Fibroblast of mammary gland (primary cell): ENCODE results near the gene PLEK.

ENCODE experiments used
- DNase-seq: peaks from one replicate; pipeline ENCODE4 v3.0.0-alpha.2; 2010; ENCODE audit warnings: low read depth
- H3K4me3 ChIP-seq: 2 replicates; pipeline ENCODE4 v1.5.1; 2011; ENCODE audit warnings: low read depth, mild to moderate bottlenecking, low read length, moderate library complexity; ENCODE audit not compliant: control insufficient read depth
- TF ChIP-seq, protein P1 (sequence below): conservative IDR thresholded peaks from 2 replicates; pipeline ENCODE4 v1.5.1; 2011; ENCODE audit warnings: low read depth, low read length, inconsistent platforms; ENCODE audit not compliant: control insufficient read depth, insufficient read depth

The PLEK gene

DNA sequence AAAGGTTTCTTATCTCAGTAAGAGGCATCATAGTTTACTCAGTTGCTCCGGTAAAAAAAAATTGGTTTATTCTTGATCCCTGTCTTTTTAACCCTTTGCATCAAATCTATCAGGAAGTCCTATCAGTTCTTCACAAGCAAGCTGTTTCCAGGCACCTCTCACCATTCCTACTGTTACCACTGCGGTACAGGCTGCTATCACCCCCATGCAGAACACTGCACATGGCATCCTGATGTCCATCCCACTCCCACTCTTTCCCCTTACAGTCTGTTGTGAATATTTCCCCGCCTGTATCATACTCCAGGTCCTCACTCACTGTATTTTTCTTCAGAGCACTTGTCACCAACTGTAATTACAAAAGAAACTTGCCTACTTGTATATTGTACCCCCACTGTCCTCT, 40.0 kb upstream of the PLEK start:
- DNase-seq = no peak
- TF ChIP-seq, protein P1, sequence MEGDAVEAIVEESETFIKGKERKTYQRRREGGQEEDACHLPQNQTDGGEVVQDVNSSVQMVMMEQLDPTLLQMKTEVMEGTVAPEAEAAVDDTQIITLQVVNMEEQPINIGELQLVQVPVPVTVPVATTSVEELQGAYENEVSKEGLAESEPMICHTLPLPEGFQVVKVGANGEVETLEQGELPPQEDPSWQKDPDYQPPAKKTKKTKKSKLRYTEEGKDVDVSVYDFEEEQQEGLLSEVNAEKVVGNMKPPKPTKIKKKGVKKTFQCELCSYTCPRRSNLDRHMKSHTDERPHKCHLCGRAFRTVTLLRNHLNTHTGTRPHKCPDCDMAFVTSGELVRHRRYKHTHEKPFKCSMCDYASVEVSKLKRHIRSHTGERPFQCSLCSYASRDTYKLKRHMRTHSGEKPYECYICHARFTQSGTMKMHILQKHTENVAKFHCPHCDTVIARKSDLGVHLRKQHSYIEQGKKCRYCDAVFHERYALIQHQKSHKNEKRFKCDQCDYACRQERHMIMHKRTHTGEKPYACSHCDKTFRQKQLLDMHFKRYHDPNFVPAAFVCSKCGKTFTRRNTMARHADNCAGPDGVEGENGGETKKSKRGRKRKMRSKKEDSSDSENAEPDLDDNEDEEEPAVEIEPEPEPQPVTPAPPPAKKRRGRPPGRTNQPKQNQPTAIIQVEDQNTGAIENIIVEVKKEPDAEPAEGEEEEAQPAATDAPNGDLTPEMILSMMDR = no peak

DNA sequence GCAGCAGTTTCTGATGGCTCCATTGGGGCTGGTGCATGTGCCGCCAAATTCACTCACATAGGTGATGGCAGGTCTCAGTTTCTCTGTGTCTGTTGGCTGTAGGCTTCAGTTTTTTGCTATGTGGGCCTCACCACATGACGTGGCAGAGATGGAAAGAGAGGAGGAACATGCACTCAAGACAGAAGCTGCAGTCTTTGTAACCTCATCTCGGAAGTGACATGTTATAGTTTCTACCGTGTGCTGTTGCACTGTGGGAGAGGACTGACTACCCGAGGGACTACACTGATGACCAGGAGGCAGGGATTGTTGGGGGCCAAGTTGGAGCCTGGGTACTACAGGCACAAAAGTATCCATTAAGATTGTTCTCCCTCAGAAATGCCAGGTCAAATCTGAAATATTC, 36.2 kb upstream of the PLEK start:
- TF ChIP-seq, protein P1 = no peak
- H3K4me3 ChIP-seq = no peak overlapping the region
- DNase-seq = no peak

More for the DNA sequence above, 40.0 kb upstream of the PLEK start:
- H3K4me3 ChIP-seq = no peak overlapping the region

DNA sequence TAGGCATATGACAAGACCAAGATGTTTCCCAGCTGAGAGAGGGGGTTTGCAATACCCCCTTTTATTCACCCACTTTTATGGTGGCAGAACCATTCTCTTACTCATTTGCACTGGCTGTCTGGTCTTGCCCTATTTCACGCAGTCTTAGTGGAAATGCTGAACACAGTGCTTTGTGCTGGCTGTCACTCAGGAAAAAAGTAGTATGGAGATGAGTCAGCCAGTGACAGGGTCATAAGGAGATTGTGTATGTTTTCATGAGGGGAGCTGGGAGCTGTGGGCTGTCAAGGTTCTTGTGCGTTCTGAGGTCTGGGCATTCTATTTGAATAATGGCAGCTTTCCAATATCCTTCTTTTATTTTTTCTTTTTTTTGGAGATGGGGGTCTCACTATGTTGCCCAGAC, 34.4 kb upstream of the PLEK start:
- DNase-seq = peak; percentile 25
- TF ChIP-seq, protein P1 = no peak
- H3K4me3 ChIP-seq = no peak overlapping the region

- H3K4me3 ChIP-seq = no peak overlapping the region
- TF ChIP-seq, protein P1 = no peak
- no peak for DNase-seq
Measured at GRCh38 chr2:68333009-68333408, 32.1 kb upstream of the PLEK start.

DNA sequence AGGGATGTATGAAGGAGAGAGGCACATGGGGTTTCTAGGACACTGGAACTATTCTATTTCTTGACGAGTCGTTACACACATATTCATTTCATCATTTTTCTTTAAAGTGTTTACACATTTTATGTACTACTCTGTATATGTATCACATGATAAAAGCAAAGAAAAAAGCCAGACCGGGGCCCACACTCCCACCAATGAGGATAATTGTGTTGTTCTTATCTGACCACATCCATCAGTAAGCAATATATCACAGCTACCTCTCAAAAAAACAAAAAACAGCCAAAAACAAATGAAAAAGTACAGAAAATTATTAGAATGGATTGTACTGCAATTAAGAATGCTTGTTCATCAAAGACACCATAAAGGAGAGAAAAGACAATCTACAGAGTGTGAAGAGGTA, 31.2 kb upstream of the PLEK start:
- DNase-seq = no peak
- H3K4me3 ChIP-seq = no peak overlapping the region
- TF ChIP-seq, protein P1 = no peak

DNA sequence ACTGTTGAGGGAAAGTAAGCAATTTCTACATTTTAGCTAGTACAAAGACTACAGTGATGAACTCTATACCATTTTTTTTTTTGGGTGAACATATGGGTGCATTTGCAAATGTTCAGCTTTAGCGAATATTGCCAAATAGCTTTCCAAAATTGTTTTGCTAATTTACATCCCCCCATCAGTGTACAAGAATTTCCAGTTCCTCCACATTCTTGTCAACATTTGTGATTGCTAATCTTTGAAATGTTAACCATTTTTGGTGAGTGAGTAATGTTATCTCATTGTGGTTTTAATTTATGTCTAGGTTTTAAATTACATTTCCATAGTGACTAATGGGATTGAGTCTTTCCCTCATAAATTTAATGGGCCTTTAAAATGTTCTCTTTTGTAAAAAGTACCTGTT, 28.9 kb upstream of the PLEK start:
- TF ChIP-seq, protein P1 = no peak
- H3K4me3 ChIP-seq = no peak overlapping the region
- DNase-seq = peak; percentile 66
